NCI-H2107 (cell line): Measurements from ENCODE around the gene MAPK1.
"Not testable (repeated sequence)": the region's sequence is repeated elsewhere in the genome, so short reads cannot be mapped to it uniquely, and the experiment has no call there.

Source experiments
- DNase-seq: peaks from one replicate; lab custom pipeline; 2025; lab: John Stamatoyannopoulos, UW

Gene MAPK1

GRCh38 chr22:21881841-21882753, 14.7 kb upstream of the MAPK1 start:
- no peak for DNase-seq

GRCh38 chr22:21876486-21877176, 9.2 kb upstream of the MAPK1 start:
- no peak for DNase-seq

GRCh38 chr22:21874953-21875352, 7.5 kb upstream of the MAPK1 start:
- not testable (repeated sequence) for DNase-seq

- no peak for DNase-seq
These were observed 6.2 kb upstream of the MAPK1 start for GRCh38 chr22:21873619-21874018.

- DNase-seq: not testable (repeated sequence)
These were observed 5.3 kb upstream of the MAPK1 start for GRCh38 chr22:21872741-21873140.

GRCh38 chr22:21868651-21869050, 1.2 kb upstream of the MAPK1 start:
- no peak for DNase-seq

- DNase-seq: no peak
These were observed 465 bp downstream of the MAPK1 start for GRCh38 chr22:21866833-21867527.

- DNase-seq: no peak
These were observed 2.4 kb downstream of the MAPK1 start for GRCh38 chr22:21865041-21865440.

- DNase-seq: no peak
These were observed 4.8 kb downstream of the MAPK1 start for GRCh38 chr22:21862386-21863245.

GRCh38 chr22:21861851-21862250, 5.6 kb downstream of the MAPK1 start:
- no peak for DNase-seq

GRCh38 chr22:21861264-21861848, 6.1 kb downstream of the MAPK1 start:
- no peak for DNase-seq

- no peak for DNase-seq
These were observed 6.9 kb downstream of the MAPK1 start for GRCh38 chr22:21860491-21861039.

- DNase-seq: no peak
These were observed 9.2 kb downstream of the MAPK1 start for GRCh38 chr22:21858025-21858764.

- DNase-seq: no peak
These were observed 9.9 kb downstream of the MAPK1 start for GRCh38 chr22:21857481-21857914.

- no peak for DNase-seq
These were observed 10.6 kb downstream of the MAPK1 start for GRCh38 chr22:21856868-21857267.

GRCh38 chr22:21856197-21856596, 11.2 kb downstream of the MAPK1 start:
- no peak for DNase-seq

GRCh38 chr22:21855676-21856075, 11.8 kb downstream of the MAPK1 start:
- no peak for DNase-seq

- no peak for DNase-seq
These were observed 16.8 kb downstream of the MAPK1 start for GRCh38 chr22:21850660-21851059.

GRCh38 chr22:21849489-21849888, 18.0 kb downstream of the MAPK1 start:
- no peak for DNase-seq

GRCh38 chr22:21848057-21848456, 19.4 kb downstream of the MAPK1 start:
- not testable (repeated sequence) for DNase-seq
